Smooth muscle cell of the brain vasculature (primary cell): Measurements from ENCODE around the gene KCNIP4.

Source experiments
- DNase-seq: peaks from one replicate; pipeline ENCODE4 v3.0.0-alpha.2; 2012; ENCODE audit warnings: low read depth, low spot score

Gene KCNIP4

GRCh38 chr4:20681271-20681670, 1267.3 kb downstream of the KCNIP4 start:
- DNase-seq, result no peak

GRCh38 chr4:20680736-20681135, 1267.8 kb downstream of the KCNIP4 start:
- no peak for DNase-seq

GRCh38 chr4:20679951-20680350, 1268.6 kb downstream of the KCNIP4 start:
- DNase-seq, result no peak
